ENCODE measurements around the gene CGB3.
"Not testable (repeated sequence)": the region's sequence is repeated elsewhere in the genome, so short reads cannot be mapped to it uniquely, and the experiment has no call there.

The CGB3 gene

DNA sequence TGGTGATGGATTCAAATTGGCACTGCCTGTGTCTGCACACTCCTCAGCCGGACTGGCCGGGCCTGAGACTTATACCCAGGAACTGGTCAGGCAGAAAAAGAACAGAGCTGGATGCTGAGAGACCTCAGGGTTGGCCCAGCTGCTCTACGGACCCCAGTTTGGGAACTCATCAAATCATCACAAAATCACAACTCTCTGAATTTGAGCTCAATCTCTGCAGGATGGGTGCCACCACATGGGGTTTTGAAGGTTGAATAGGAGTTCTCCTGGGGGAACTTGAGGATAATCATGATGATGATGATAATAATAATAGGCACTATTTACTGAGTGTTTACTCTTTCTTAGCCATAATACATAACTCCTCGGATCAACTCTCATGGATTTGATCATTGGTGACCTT is 18.5 kb upstream of the CGB3 start:
- DNase-seq (ENCODE audit: low read depth): not testable (repeated sequence)

DNA sequence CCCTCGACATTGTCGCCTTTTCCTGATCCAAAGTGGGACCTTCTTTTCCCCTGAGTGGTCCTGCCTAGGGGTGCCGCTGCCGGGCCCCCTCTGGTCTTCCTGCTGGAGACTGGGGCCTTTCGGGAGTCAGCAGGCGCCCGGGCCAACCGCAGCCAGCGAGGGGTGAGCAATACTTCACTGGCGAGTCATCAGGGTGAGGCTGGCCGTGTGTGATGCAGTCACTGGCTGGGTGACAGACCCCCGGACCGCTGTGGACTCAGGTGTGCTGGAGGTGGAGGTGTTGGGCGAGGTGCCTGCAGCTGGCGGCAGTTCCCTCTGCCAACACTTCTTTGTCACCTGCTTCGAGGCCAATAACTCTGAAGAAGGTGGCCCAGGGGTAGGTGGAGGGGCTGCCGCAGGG is 18.0 kb upstream of the CGB3 start:
- DNase-seq (ENCODE audit: low read depth): no peak

DNA sequence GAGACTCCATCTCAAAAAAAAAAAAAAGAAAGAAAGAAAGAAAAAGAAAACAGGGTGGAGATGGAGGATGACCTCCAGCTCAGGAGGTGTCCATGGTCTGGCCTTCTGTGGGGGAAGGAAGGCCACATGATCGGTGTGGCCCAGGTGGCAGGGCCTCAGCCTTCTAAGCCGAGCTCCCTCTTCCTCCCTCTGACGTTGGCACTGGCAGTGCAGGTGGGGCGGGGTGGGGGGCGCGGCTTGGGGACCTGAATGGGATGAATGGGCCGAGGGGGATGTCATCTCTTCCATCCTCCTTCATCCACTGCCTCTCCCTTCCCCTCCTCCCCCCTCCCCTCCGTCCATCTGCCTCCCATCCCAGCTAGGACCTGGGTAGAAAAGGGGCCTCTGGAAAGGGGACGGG is 15.6 kb upstream of the CGB3 start:
- not testable (repeated sequence) for DNase-seq (ENCODE audit: low read depth)

DNA sequence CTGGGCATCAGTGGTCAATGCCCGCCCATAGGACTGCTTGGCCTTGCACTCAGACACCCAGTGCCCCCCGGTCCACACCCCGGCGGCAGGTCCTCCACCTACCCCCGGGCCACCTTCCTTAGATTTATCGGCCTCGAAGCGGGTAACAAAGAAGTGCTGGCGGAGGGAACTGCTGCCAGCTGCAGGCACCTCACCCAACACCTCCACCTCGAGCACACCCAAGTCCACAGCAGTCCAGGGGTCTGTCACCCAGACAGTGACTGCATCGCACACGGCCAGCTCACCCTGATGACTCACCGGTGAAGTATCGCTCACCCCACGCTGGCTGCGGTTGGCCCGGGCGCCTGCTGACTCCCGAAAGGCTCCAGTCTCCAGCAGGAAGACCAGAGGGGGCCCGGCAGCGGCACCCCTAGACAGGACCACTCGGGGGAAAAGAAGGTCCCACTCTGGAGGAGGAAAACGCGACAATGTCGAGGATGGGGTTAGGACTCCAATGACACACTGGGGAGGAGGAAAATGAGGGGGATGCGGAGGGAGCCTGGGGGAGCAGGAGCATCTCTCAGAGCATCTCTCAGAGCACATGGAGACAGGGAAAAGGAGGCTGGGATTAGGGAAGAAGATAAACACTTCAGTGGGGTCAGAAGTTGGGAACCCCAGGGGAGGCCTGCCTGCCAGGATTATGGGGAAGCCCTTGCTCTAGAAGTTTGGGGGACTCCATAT is 14.6 kb upstream of the CGB3 start:
- not testable (repeated sequence) for DNase-seq (ENCODE audit: low read depth)

DNA sequence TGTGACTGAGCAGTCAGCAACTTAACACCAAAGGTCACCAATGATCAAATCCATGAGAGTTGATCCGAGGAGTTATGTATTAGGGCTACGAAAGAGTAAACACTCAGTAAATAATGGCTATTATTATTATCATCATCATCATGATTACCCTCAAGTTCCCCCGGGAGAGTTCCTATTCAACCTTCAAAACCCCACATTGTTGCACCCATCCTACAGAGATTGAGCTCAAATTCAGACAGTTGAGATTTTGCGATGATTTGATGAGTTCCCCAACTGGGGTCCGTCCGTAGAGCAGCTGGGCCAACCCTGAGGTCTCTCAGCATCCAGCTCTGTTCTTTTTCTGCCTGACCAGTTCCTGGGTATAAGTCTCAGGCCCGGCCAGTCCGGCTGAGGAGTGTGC is 14.0 kb upstream of the CGB3 start:
- DNase-seq (ENCODE audit: low read depth): not testable (repeated sequence)

DNA sequence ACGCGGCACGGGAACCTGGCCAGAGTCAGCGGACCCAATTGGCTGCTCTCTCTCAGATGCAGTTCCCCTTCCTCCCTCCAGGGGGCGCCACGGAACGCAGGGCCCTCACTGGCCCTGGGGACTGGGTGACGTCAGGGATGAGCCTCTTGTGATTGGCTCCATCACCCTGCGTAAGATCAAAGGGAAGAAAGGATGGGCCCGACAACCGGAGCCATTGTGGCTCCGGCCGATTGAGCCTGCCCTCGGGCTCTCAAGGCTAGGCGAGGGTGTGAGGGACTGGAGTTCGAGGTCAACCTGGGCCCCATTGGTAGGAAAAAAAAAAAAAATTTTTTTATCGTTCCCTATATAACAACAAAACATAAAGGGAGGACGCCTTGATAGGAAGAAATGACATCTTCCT is 12.7 kb upstream of the CGB3 start, which contains the start of gene CGB1:
Gene CGB1 (minus strand): TSS at position 81 of the 400 bp plus-strand sequence. CDS start 184 bp downstream, outside the sequence.
- not testable (repeated sequence) for DNase-seq (ENCODE audit: low read depth)

DNA sequence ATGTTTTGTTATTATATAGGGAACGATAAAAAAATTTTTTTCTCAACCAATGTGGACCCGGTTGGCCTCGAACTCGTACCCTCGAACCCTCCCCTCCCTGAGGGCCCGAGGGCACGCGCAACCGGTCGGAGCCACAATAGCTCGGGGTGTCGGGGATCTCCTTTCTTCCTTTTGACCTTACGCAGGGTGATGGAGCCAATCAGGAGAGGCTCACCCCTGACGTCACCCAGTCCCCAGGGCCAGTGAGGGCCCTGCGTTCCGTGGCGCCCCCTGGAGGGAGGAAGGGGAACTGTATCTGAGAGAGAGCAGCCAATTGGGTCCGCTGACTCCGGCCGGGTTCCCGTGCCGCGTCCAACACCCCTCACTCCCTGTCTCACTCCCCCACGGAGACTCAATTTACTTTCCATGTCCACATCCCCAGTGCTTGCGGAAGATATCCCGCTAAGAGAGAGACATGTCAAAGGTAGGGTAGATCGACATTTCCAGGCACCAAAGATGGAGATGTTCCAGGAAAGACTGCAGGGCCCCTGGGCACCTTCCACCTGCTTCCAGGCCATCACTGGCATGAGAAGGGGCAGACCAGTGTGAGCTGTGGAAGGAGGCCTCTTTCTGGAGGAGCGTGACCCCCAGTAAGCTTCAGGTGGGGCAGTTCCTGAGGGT is 7.6 kb upstream of the CGB3 start, which contains the start of gene CGB2:
Gene CGB2 (plus strand): TSS at position 249 of the 660 bp plus-strand sequence. CDS start 206 bp downstream, at position 455.
- not testable (repeated sequence) for DNase-seq (ENCODE audit: low read depth)

DNA sequence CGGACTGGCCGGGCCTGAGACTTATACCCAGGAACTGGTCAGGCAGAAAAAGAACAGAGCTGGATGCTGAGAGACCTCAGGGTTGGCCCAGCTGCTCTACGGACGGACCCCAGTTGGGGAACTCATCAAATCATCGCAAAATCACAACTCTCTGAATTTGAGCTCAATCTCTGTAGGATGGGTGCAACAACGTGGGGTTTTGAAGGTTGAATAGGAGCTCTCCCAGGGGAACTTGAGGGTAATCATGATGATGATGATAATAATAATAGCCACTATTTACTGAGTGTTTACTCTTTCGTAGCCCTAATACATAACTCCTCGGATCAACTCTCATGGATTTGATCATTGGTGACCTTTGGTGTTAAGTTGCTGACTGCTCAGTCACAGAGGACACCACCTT is 6.2 kb upstream of the CGB3 start:
- not testable (repeated sequence) for DNase-seq (ENCODE audit: low read depth)

DNA sequence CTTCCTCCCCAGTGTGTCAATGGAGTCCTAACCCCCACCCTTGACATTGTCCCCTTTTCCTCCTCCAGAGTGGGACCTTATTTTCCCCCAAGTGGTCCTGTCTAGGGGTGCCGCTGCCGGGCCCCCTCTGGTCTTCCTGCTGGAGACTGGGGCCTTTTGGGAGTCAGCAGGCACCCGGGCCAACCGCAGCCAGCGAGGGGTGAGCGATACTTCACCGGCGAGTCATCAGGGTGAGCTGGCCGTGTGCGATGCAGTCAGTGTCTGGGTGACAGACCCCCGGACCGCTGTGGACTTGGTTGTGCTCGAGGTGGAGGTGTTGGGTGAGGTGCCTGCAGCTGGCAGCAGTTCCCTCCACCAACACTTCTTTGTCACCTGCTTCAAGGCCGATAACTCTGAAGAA is 5.6 kb upstream of the CGB3 start:
- not testable (repeated sequence) for DNase-seq (ENCODE audit: low read depth)

DNA sequence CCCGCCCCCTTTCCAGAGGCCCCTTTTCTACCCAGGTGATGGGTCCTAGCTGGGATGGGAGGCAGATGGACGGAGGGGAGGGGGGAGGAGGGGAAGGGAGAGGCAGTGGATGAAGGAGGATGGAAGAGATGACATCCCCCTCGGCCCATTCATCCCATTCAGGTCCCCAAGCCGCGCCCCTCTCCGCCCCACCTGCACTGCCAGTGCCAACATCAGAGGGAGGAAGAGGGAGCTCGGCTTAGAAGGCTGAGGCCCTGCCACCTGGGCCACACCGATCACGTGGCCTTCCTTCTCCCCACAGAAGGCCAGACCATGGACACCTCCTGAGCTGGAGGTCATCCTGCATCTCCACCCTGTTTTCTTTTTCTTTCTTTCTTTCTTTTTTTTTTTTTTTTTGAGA is 4.6 kb upstream of the CGB3 start:
- DNase-seq (ENCODE audit: low read depth): not testable (repeated sequence)

DNA sequence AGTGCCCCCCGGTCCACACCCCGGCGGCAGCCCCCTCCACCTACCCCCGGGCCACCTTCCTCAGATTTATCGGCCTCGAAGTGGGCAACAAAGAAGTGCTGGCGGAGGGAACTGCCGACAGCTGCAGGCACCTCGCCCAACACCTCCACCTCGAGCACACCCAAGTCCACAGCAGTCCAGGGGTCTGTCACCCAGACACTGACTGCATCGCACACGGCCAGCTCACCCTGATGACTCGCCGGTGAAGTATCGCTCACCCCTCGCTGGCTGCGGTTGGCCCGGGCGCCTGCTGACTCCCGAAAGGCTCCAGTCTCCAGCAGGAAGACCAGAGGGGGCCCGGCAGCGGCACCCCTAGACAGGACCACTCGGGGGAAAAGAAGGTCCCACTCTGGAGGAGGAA is 1.5 kb upstream of the CGB3 start:
- not testable (repeated sequence) for DNase-seq (ENCODE audit: low read depth)

DNA sequence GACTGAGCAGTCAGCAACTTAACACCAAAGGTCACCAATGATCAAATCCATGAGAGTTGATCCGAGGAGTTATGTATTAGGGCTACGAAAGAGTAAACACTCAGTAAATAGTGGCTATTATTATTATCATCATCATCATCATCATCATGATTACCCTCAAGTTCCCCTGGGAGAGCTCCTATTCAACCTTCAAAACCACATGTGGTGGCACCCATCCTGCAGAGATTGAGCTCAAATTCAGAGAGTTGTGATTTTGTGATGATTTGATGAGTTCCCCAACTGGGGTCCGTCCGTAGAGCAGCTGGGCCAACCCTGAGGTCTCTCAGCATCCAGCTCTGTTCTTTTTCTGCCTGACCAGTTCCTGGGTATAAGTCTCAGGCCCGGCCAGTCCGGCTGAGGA is 955 bp upstream of the CGB3 start:
- DNase-seq (ENCODE audit: low read depth): not testable (repeated sequence)

DNA sequence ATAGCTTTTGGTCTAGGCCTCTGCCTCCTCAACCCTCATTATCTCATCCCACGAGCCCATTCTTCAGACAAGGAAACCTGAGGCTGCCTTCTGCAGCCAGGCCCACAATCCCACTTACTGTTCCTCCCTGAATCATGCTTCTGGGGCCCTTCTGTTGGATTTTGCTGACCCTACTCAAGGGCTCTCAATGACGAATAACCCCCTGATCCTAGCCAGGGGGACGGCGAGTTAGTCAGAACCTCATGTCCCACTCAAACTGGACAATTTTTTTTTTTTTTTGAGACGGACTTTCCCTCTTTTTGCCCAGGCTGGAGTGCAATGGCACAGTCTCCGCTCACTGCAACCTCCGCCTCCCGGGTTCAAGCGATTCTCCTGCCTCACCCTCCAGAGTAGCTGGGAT is 2.0 kb downstream of the CGB3 start:
- DNase-seq (ENCODE audit: low read depth): no peak

DNA sequence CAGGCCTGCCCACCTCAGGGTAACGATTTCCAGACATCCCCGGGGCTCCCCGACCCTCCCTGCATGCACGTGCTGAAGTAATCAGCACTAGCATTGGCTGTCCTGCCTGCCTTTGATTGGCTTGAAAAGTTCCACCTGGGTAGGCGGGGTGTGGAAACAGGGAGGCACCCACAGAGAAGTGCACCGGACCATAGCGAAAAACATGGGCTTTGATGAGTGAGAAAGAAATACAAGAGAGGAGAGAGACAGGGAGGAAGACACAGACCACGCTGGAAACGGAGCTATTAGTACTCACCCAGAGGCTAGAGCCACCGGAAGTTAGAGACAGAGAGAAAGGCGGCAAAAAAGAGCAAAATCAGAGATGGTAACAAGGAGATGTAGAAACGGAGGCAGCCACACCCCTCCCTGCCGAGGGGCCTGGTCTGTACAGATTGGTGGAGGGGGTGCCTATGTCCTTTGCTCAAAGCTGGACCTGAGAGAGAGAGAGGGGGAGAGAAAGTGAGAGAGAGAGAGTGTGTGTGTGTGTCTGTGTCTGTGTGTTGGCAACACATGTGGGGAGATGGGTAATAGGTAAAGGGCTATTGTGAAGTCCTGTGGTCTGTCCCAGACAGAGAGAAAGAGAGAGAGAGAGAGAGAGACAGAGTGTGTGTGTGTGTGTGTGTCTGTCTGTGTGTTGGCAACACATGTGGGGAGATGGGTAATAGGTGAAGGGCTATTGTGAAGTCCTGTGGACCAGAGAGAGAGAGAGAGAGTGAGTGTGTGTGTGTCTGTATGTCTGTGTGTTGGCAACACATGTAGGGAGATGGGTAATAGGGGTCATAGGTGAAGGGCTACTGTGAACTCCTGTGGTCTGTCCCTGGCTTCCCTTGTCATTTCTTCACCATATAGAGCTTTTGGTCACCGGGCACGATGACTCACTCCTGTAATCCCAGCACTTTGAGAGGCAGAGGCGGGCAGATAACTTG is 2.9 kb downstream of the CGB3 start:
- no peak for DNase-seq (ENCODE audit: low read depth)

DNA sequence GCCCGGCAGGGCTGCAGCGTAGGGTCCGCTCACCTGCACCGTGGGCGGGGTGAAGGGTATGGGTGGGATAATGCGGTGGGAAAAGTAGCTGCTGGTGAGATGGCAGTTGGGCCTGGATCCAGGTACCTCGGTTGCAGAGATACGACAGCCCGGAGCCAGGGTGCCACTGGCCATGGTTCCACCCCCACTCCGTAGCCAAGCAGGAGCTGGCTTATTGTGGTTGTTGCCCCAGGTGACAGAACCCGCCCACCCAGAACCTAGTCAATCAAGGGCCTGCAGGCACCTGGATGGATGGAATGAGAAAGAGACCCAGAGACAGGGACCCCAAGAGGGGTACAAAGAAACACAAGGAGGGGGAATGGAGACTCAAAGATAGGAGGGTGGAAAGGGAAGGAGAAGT is 3.8 kb downstream of the CGB3 start:
- DNase-seq (ENCODE audit: low read depth): no peak

DNA sequence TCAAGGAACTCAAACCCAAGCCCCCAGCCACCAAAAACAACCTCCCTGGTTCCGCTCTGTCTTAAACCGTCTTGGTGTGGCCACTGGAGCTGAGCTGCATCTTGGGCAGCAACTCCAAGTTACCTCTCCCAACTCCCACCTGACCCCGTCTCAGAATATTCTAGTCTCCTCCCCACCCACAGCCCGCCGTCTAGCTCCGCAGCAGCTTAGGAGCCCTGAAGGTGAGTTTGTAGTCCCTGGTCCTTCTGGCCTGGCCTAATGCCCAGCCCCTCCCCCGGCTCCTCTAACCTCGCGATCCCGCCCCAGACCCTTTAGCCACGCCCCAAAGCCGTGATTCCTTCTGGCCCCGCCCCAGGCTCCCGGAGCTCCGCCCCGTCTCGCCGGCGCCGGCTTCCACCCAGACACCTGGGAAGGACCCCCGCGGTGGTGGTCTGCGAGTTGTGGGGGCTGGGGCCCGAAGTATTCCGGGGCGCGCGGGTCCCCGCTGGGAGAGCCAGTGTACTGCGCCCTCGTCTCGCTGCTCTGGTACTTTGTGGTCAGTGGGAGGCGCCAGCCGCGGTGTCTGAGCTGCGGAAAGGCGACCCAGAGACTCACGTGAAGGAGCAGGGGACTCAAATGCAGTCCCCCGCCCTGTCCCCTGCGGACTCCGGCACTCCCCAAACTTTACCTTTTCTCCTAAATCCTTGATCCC is 4.7 kb downstream of the CGB3 start:
- DNase-seq (ENCODE audit: low read depth): no peak

DNA sequence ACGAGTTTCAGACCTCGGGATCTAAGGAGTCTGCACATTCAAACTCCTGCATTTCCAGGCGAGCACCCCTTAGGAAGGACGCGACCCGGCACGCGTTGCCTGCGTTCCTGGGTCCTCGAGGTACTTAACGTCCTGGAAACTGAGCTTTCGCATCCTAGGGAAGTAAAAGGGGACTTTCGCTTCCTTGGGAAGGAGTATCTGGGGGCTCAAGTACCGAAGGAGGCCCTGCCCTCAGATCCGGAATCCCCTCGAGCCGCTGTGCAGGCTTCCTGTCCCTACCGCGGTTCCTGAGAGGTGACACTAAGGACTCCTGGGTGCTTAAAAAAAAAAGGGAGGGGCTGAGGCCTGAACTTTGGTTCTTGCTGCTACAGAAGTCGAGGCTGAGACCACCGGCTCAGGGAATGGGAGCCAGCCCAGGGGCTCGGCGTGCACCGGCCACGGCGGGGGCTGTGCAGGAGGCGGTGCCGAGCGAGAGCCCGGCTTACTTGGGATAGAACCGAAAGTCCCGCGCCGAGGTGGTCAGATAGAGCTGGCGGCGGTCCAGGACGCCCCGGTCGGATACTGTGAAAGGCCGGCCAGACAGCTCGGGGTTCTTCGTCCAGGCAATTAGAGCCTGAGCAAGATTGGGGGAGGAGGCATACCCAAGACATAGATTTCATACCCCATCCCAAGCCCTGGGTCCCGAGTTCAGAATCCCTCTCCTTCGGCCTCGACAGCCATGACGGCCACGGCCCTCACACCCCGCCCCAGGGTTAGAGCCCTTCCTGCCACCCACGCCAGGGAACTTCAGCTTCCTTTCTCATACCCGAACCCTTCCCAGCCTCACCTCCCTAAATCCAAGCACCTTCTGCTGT is 5.5 kb downstream of the CGB3 start:
- not testable (repeated sequence) for DNase-seq (ENCODE audit: low read depth)

DNA sequence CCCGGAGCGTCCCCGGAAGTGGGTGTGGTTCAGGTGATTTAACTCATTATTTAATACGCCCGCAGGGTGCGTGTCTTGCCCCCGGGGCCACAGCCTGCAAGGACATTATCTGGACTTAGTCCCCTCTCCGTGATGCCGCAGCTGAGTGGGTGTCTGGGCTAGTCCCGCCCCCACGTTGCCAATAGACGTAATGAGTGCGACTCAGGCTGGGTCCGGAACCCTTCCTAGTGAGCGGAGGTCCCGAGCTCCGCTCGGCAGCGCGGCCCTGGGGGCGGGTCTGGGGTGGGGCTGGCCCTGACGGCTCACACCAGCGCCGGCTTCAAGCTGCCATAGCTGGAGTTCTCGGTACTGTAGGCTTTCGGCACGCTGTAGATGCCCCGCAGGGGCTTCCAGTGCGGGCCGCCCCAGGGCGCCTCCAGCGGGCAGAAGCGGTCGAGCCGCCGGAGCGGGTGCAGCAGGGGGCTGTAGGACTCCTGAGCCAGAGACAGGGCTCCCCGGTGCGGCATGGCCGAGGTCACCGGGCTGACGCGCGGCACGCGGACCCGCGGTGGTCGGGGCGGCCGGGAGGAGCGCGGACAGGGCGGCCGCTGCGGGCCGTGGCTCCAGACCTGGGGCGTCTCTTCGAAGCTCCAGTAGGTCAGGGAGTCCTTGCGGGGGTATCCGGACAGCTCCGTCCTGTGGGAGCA is 6.3 kb downstream of the CGB3 start:
- DNase-seq (ENCODE audit: low read depth): no peak

DNA sequence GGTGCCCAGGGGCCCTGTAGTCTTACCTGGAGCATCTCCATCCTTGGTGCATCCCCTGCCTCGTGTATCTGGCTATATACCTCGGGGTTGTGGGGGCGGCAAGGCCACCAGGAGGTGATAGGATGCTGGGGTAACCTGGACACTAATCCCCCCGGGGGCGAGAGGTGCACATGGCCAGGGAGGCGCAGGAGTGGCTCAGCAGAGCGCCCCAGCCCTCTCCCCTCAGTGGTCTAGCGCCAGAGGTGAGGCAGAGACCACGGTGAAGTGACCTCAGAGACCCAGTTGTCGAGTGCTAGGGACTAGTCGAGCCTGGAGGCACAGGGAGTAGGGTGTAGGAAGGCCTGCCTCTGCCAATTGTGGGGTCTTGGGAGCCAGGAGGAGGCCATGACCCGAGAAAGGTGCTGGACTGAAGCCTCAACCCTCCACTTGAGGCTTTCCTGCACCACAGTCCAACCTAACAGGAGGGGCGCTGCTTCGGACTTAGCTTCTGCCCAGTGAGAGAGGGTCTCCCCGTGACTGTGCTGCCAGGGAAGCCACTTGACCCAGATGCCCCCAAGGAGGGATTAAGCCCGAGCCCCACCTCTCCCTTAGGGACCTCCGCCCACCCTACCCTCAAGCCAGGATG is 7.0 kb downstream of the CGB3 start, which contains the start of gene LHB:
Gene LHB (minus strand): TSS at position 51 of the 625 bp plus-strand sequence. CDS start 10 bp downstream, at position 41.
- no peak for DNase-seq (ENCODE audit: low read depth)
